H1 (cell line): ENCODE data around the gene FGFRL1.

ENCODE experiments used
- ATF2 ChIP-seq: IDR thresholded peaks from 2 replicates; pipeline ENCODE4 v1.6.1; 2012; ENCODE audit warnings: low read length, inconsistent platforms
- CTCF ChIP-seq, 3 experiments: IDR thresholded peaks; 1 replicate in 2 of 3; 2 replicates in 1 of 3; pipeline versions ENCODE4 v1.5.1 to v1.6.1; 2011; ENCODE audit warnings: low read length in 3 of 3, mild to moderate bottlenecking in 3 of 3, inconsistent platforms in 2 of 3, low read depth in 1 of 3, moderate library complexity in 1 of 3; ENCODE audit not compliant: insufficient read depth in 1 of 3; ENCODE audit errors: control extremely low read depth in 1 of 3
- EP300 ChIP-seq, 2 experiments: IDR thresholded peaks; 1 replicate in 1 of 2; 2 replicates in 1 of 2; pipeline ENCODE4 v1.6.1; 2011 to 2012; ENCODE audit warnings: low read depth in 2 of 2, low read length in 2 of 2, mild to moderate bottlenecking in 2 of 2, borderline replicate concordance in 1 of 2, inconsistent platforms in 1 of 2, moderate library complexity in 1 of 2
- EZH2 ChIP-seq: fragments of 200-600 bp; sonication (generic); IDR thresholded peaks from 2 replicates; pipeline ENCODE4 v1.7.1; 2012; ENCODE audit warnings: low read depth, mild to moderate bottlenecking, moderate library complexity, low read length, inconsistent platforms; ENCODE audit not compliant: severe bottlenecking
- GABPA ChIP-seq: IDR thresholded peaks from 2 replicates; pipeline ENCODE4 v1.6.1; 2011; ENCODE audit warnings: mild to moderate bottlenecking, low read length, moderate library complexity, borderline replicate concordance; ENCODE audit not compliant: insufficient read depth
- PHF8 ChIP-seq: fragments of 200-600 bp; sonication (generic); conservative IDR thresholded peaks from 2 replicates; pipeline ENCODE4 v1.7.1; 2012; ENCODE audit warnings: low read depth, mild to moderate bottlenecking, inconsistent platforms, low read length, moderate library complexity
- POLR2AphosphoS5 ChIP-seq: IDR thresholded peaks from 2 replicates; pipeline ENCODE4 v1.6.1; 2011; ENCODE audit warnings: low read depth, low read length
- SUZ12 ChIP-seq: fragments of 200-600 bp; sonication (generic); IDR thresholded peaks from 2 replicates; pipeline ENCODE4 v1.6.1; 2012; ENCODE audit warnings: mild to moderate bottlenecking, inconsistent platforms, low read length, moderate library complexity, mixed read lengths

- TF ChIP-seq CTCF (IDR thresholded peaks at IDR 0.05; ENCODE audit: control extremely low read depth in 1 of 3, insufficient read depth in 1 of 3, low read depth in 1 of 3, low read length in 3 of 3) (no peak), ATF2 (no peak), POLR2AphosphoS5 (no peak), EZH2 (no peak), EP300 (IDR thresholded peaks at IDR 0.05; ENCODE audit: borderline replicate concordance in 1 of 2, low read depth in 2 of 2, low read length in 2 of 2) (no peak), GABPA (no peak), PHF8 (no peak), SUZ12 (no peak)
Measured at GRCh38 chr4:1041147-1041935, 29.9 kb downstream of the FGFRL1 start.
